Spleen (tissue), 11 donors: ENCODE data around the gene PATL1. TPM values are rescaled to one million over a fixed set of nuclear protein-coding genes. Genes with fewer than 3 reads are reported as not detected.

Experiments used
- DNase-seq: peaks from one replicate; pipeline ENCODE4 v3.0.0-alpha.2; 2020
- H3K27ac ChIP-seq, 8 donors: fragments of 200-600 bp; sonication (generic) in 7 of 8; 1 replicate in 4 of 8; 2 replicates in 4 of 8; pipeline versions ENCODE4 v1.5.0 to v1.8.0; 2016 to 2021; ENCODE audit warnings: inconsistent platforms in 4 of 8, mild to moderate bottlenecking in 4 of 8, moderate library complexity in 1 of 8
- H3K27me3 ChIP-seq, 7 donors: fragments of 200-600 bp; sonication (generic) in 6 of 7; replicated peaks in 1 of 7; 1 replicate in 4 of 7; 2 replicates in 3 of 7; pipeline versions ENCODE4 v1.5.0 to v1.8.0; 2016 to 2021; ENCODE audit warnings: inconsistent platforms in 3 of 7, mild to moderate bottlenecking in 1 of 7
- H3K36me3 ChIP-seq, 6 donors: fragments of 200-600 bp; sonication (generic) in 5 of 6; 1 replicate in 4 of 6; 2 replicates in 2 of 6; pipeline versions ENCODE4 v1.5.0 to v1.8.0; 2016 to 2021; ENCODE audit warnings: inconsistent platforms in 2 of 6
- H3K4me1 ChIP-seq, 6 donors: fragments of 200-600 bp; sonication (generic) in 5 of 6; 1 replicate in 3 of 6; 2 replicates in 3 of 6; pipeline versions ENCODE4 v1.5.0 to v1.8.0; 2016 to 2021; ENCODE audit warnings: inconsistent platforms in 3 of 6
- H3K4me3 ChIP-seq, 8 donors: fragments of 200-600 bp; sonication (generic) in 7 of 8; 1 replicate in 4 of 8; 2 replicates in 4 of 8; pipeline versions ENCODE4 v1.5.0 to v1.8.0; 2016 to 2021; ENCODE audit warnings: inconsistent platforms in 4 of 8, mild to moderate bottlenecking in 4 of 8, moderate library complexity in 2 of 8
- H3K9me3 ChIP-seq, 8 donors: fragments of 200-600 bp; sonication (generic) in 7 of 8; 1 replicate in 4 of 8; 2 replicates in 4 of 8; pipeline versions ENCODE4 v1.5.0 to v1.8.0; 2016 to 2021; ENCODE audit warnings: inconsistent platforms in 4 of 8
- POLR2A ChIP-seq, 3 donors: fragments of 450-650 bp; IDR thresholded peaks; one replicate each; pipeline ENCODE4 v1.5.1; 2017; ENCODE audit warnings: antibody characterized with exemption in 3 of 3, mild to moderate bottlenecking in 1 of 3
- POLR2AphosphoS5 ChIP-seq, 3 donors: sonication (generic); formaldehyde crosslinking; IDR thresholded peaks; one replicate each; pipeline ENCODE4 v1.5.1; 2017; ENCODE audit warnings: antibody characterized with exemption in 3 of 3
- WGBS, 5 donors: extraction: QIAGEN DNeasy Blood & Tissue Kit in 3 of 5; methylation state at CpG; one replicate each; pipeline versions ENCODE4 v1.1.5 to v1.1.7; 2013 to 2018; 5-methylcytosine and 5-hydroxymethylcytosine counted together
- intact Hi-C: fragments of 100-400 bp; cut with DNase I; formaldehyde crosslinking; loops from one replicate; pipeline ENCODE4 v1.15.0; 2023; ENCODE audit warnings: low total_unique reads
- polyA plus RNA-seq, 3 donors: library from polyadenylated mRNA; stranded (reverse); fragments of 200-250 nt; gene quantifications; one replicate each; pipeline ENCODE4 v1.2.1, GENCODE V29; 2013
- total RNA-seq, 7 donors: library from RNA; depleted of rRNA in 3 of 7; stranded (reverse); fragments of >200 nt in 3 of 7; fragmentation: NEBNext Ultra II Directional in 4 of 7; extraction: Animal tissue kit (Norgen Biotek cat#: 25700) in 4 of 7; gene quantifications; one replicate each; pipeline versions ENCODE4 v1.1.0 to v1.2.1, GENCODE V29; 2016 to 2021
- TF ChIP-seq, protein P1 (sequence below), 11 experiments: fragments of 200-600 bp in 7 of 11; fragments of 450-650 bp in 4 of 11; sonication (generic) in 4 of 11; IDR thresholded peaks in 8 of 11; conservative IDR thresholded peaks in 3 of 11; 1 replicate in 7 of 11; 2 replicates in 4 of 11; pipeline versions ENCODE4 v1.4.0 to v1.8.0; 2016 to 2021; ENCODE audit warnings: antibody characterized with exemption in 11 of 11, inconsistent platforms in 4 of 11, mild to moderate bottlenecking in 1 of 11
- donor health status: healthy with polysubstance abuse.
- donor health status: DM: no; HTN: no; CAD: no; lungs with moderate emphysema.
- donor health status: DM: no; HTN: no; CAD: no.
- donor health status: Bipolar disorder and iron deficiency.
- donor health status: healthy.
- donor health status: DM: no; HTN: no; CAD: no.
- donor health status: DM: yes; HTN: yes; CAD: no.

The PATL1 gene
- total and polyA plus RNA-seq, 10 donors = 5.7 to 47.1 (median 26.3) TPM

DNA sequence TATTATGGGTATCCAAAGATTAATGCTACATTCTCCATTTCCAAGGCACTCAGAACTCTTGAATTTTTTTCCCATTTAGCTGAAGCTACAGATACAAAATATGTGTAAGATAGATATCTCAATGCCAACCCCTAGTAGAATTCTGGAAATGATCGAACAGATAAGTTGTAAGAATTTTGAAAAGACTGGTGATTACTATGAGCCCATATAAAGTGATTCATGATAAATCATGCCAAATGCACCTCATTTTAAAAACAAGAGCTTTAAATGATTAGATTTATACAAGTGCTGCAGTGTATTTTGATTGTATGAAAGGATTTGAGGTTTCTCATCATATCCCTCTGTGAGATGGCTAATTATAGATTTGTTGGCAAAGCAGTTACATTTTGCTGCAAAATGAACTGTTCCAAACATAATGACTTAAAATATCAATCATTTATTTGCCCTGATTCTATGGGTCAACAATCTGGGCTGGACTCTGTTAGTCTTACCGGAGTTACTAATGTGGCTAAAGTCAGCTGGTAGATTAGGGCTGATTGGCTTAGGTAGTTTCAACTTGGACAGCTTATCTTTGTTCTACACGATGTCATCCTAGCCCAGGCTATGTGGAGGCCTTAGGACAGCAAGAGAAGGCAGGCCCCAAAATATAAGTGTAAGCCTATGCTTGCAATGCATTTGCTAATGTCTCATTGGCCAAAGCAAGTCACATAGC, 41.5 kb upstream of the PATL1 start:
- no peak for DNase-seq
- no peak overlapping the region for H3K4me3 ChIP-seq
- H3K9me3 ChIP-seq = no peaks in the 10 kb centered on the region
- no peaks in the 10 kb centered on the region for H3K4me1 ChIP-seq
- intact Hi-C loops = no loop called here
- no peaks in the 10 kb centered on the region for H3K36me3 ChIP-seq
- TF ChIP-seq POLR2AphosphoS5 (IDR thresholded peaks at IDR 0.05) (no peak), POLR2A (IDR thresholded peaks at IDR 0.05) (no peak)
- TF ChIP-seq, protein P1, sequence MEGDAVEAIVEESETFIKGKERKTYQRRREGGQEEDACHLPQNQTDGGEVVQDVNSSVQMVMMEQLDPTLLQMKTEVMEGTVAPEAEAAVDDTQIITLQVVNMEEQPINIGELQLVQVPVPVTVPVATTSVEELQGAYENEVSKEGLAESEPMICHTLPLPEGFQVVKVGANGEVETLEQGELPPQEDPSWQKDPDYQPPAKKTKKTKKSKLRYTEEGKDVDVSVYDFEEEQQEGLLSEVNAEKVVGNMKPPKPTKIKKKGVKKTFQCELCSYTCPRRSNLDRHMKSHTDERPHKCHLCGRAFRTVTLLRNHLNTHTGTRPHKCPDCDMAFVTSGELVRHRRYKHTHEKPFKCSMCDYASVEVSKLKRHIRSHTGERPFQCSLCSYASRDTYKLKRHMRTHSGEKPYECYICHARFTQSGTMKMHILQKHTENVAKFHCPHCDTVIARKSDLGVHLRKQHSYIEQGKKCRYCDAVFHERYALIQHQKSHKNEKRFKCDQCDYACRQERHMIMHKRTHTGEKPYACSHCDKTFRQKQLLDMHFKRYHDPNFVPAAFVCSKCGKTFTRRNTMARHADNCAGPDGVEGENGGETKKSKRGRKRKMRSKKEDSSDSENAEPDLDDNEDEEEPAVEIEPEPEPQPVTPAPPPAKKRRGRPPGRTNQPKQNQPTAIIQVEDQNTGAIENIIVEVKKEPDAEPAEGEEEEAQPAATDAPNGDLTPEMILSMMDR (IDR thresholded peaks at IDR 0.05 in 8 of 11, conservative IDR thresholded peaks at IDR 0.05 in 3 of 11) = no peak
- peaks cover 0 to 10% (median 0%) of the 10 kb centered on the region in 7 donors for H3K27me3 ChIP-seq
- WGBS, 5 donors = 67 to 90% (median 88%) methylated on average over 3 of the region's 3 CpGs
- H3K27ac ChIP-seq = no peak overlapping the region

DNA sequence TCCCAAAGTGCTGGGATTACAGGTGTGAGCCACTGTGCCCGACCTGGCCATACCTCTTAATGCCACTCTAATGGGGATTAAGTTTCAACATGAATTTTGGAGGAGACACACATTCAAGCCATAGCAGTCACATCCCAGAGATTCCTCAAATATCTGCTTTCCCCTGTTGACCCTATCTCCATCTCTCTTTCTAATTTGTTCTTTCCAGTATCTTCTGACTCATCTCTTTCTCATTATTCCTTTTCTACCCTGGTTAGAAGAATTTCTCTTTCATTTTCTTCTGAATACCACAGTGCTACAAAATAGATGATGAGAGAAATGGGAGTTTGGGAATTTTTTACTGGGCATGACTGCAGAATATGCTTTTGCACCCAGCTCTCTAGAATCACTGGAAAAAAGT, 39.7 kb upstream of the PATL1 start:
- H3K4me1 ChIP-seq = no peaks in the 10 kb centered on the region
- H3K9me3 ChIP-seq = no peaks in the 10 kb centered on the region
- no peak for DNase-seq
- no peak overlapping the region for H3K27ac ChIP-seq
- TF ChIP-seq, protein P1 (IDR thresholded peaks at IDR 0.05 in 8 of 11, conservative IDR thresholded peaks at IDR 0.05 in 3 of 11) = no peak
- TF ChIP-seq POLR2AphosphoS5 (IDR thresholded peaks at IDR 0.05) (no peak), POLR2A (IDR thresholded peaks at IDR 0.05) (no peak)
- no peak overlapping the region for H3K4me3 ChIP-seq
- peaks cover 0 to 10% (median 0%) of the 10 kb centered on the region in 7 donors for H3K27me3 ChIP-seq
- intact Hi-C loops = no loop called here
- WGBS, 5 donors = 48 to 67% (median 53%) methylated on average over 1 of the region's 1 CpG
- H3K36me3 ChIP-seq = no peaks in the 10 kb centered on the region

DNA sequence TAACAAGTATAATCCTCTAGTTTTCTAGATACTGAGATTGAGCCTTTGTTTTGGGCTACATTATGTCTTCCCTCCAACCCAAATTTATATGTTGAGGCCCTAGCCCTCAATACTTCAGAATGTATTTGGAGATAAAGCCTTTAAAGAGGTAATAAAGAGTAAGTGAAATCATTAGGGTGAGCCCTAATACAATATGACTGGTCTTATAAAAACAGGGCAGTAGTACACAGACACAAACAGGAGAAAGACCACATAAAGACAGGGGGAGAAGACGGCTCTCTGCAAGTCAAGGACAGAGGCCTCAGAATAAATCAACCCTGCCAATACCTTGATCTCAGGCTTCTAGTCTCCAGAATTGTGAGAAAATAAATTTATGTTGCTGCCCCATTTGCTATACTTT, 38.5 kb upstream of the PATL1 start:
- DNase-seq = no peak
- 72 to 100% (median 88%) methylated on average over 1 of the region's 1 CpG for WGBS, 5 donors
- Histone ChIP-seq H3K4me3 (no peak overlapping the region), H3K4me1 (no peaks in the 10 kb centered on the region), H3K36me3 (no peaks in the 10 kb centered on the region), H3K27ac (no peak overlapping the region), H3K9me3 (no peaks in the 10 kb centered on the region), H3K27me3 (peaks cover 0 to 10% (median 0%) of the 10 kb centered on the region in 7 donors)
- intact Hi-C loops = no loop called here
- TF ChIP-seq, protein P1 (IDR thresholded peaks at IDR 0.05 in 8 of 11, conservative IDR thresholded peaks at IDR 0.05 in 3 of 11) = no peak
- TF ChIP-seq POLR2A (IDR thresholded peaks at IDR 0.05) (no peak), POLR2AphosphoS5 (IDR thresholded peaks at IDR 0.05) (no peak)

DNA sequence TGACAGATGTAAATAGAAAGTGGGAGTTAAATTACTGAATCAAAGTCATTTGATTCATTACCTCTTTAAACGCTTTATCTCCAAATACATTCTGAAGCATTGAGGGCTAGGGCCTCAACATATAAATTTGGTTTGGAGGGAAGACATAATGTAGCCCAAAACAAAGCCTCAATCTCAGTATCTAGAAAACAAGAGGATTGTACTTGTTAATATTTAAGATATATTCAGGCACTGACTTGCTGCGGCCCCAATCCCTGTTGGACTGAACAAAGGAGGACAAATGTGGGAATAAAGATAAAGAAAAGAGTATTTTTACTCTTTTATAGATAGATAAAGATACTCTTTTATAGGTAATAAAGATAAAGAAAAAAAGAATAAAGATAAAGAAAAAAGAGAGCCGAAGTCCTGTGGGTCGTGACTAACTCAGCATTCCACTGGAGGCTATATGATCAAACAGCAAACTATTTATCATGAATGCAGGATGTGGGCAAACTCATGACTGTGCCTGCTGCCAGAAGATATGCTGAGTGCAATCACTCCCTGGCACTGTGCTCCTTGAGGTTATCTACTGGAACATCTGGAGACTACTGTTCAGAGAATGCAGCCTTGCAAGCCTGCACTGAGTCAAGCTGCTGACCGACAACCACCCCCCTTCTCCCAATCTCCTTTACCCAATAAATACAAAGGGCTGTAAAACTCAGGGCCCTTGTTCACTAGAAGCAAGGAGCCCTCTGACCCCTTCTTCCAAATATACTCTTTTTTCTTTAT, 37.9 kb upstream of the PATL1 start:
- Histone ChIP-seq H3K36me3 (no peaks in the 10 kb centered on the region), H3K27ac (no peak overlapping the region), H3K4me1 (no peaks in the 10 kb centered on the region), H3K4me3 (no peak overlapping the region), H3K27me3 (peaks cover 0 to 10% (median 0%) of the 10 kb centered on the region in 7 donors), H3K9me3 (no peaks in the 10 kb centered on the region)
- TF ChIP-seq POLR2A (IDR thresholded peaks at IDR 0.05) (no peak), POLR2AphosphoS5 (IDR thresholded peaks at IDR 0.05) (no peak)
- TF ChIP-seq, protein P1 (IDR thresholded peaks at IDR 0.05 in 8 of 11, conservative IDR thresholded peaks at IDR 0.05 in 3 of 11) = no peak
- intact Hi-C loops = no loop called here
- 77 to 87% (median 82%) methylated on average over 5 of the region's 5 CpGs for WGBS, 5 donors
- DNase-seq = no peak
